ENCODE data around the gene PTCRA.

PTCRA gene

GRCh38 chr6:42914546-42914945, 1.3 kb upstream of the PTCRA start:
- DNase-seq (ENCODE audit: extremely low read depth, low read depth): no peak
- no peak for TF ChIP-seq CTCF (IDR thresholded peaks at IDR 0.05; ENCODE audit: low read depth, low read length)

DNA sequence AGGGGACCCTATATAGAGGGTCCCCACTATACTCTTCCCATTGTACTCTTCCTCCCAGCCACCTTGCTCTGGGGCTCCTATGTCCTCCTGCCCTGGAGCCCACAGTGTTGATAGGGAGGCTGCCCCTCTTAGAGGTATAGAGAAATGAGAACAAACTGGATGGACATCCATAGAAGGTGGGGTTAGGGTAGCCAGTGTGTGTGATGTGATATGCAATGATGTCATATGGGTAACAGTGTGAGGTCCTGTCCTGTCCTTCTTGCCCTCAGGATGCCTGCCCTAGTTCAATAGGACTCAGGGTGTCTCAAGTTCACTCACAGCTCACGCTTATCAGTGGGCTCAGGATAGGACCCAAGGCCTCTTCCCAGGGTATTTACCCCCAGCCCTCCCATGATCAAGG, 435 bp downstream of the PTCRA start:
- TF ChIP-seq CTCF (IDR thresholded peaks at IDR 0.05; ENCODE audit: low read depth, low read length): no peak
- no peak for DNase-seq (ENCODE audit: extremely low read depth, low read depth)

DNA sequence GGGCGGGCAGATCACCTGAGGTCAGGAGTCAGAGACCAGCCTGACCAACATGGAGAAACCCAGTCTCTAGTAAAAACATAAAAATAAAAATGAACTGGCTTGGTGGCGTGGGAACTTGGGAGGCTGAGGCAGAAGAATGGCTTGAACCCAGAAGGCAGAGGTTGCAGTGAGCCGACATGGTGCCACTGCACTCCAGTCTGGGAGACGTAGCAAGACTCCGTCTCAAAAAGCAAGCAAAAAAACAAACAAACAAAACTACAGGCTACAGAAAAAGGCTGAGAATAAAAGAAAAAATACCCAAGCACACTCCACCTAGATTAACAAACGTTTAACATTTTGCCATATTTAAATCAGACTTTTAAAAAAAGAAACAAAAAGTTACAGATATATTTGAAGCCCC, 5.9 kb downstream of the PTCRA start:
- no peak for DNase-seq (ENCODE audit: extremely low read depth, low read depth)
- no peak for TF ChIP-seq CTCF (IDR thresholded peaks at IDR 0.05; ENCODE audit: low read depth, low read length)

- TF ChIP-seq CTCF (IDR thresholded peaks at IDR 0.05; ENCODE audit: low read depth, low read length): no peak
- no peak for DNase-seq (ENCODE audit: extremely low read depth, low read depth)
These were observed 7.8 kb downstream of the PTCRA start for GRCh38 chr6:42923666-42924065.

- TF ChIP-seq CTCF (IDR thresholded peaks at IDR 0.05; ENCODE audit: low read depth, low read length): no peak
- no peak for DNase-seq (ENCODE audit: extremely low read depth, low read depth)
These were observed 9.5 kb downstream of the PTCRA start for GRCh38 chr6:42925248-42925857.

- TF ChIP-seq CTCF (IDR thresholded peaks at IDR 0.05; ENCODE audit: low read depth, low read length): no peak
These were observed 13.3 kb downstream of the PTCRA start, which contains the start of gene CNPY3 for GRCh38 chr6:42928986-42929820. TSS of gene CNPY3 (plus strand) at chr6:42929480. CDS start at chr6:42929571, 91 bp downstream.

GRCh38 chr6:42929821-42930360, 14.0 kb downstream of the PTCRA start:
- no peak for DNase-seq (ENCODE audit: extremely low read depth, low read depth)
- TF ChIP-seq CTCF (IDR thresholded peaks at IDR 0.05; ENCODE audit: low read depth, low read length): no peak

More at GRCh38 chr6:42928986-42929820, 13.3 kb downstream of the PTCRA start, which contains the start of gene CNPY3:
- peak; percentile 90 for DNase-seq (ENCODE audit: extremely low read depth, low read depth)

Data from AG09319 (cell line).